Trophoblast cell (in vitro differentiated cells and primary cell): ENCODE data around the gene CELSR2.

Experiments used
- DNase-seq, 2 donors: peaks; one replicate each; pipeline ENCODE4 v3.0.0-alpha.2; 2016
- H2AFZ ChIP-seq: 2 replicates; pipeline ENCODE4 v1.6.1; 2013; ENCODE audit warnings: low read length, moderate library complexity, mild to moderate bottlenecking; ENCODE audit not compliant: insufficient read depth, poor library complexity
- H2AK5ac ChIP-seq: 2 replicates; pipeline ENCODE4 v1.6.1; 2013; ENCODE audit warnings: mild to moderate bottlenecking, low read length
- H2BK120ac ChIP-seq: 2 replicates; pipeline ENCODE4 v1.6.1; 2013; ENCODE audit warnings: low read length, mild to moderate bottlenecking, moderate library complexity; ENCODE audit not compliant: insufficient read depth, poor library complexity
- H2BK12ac ChIP-seq: 2 replicates; pipeline ENCODE4 v1.6.1; 2013; ENCODE audit warnings: mild to moderate bottlenecking, low read length, moderate library complexity
- H2BK5ac ChIP-seq: 2 replicates; pipeline ENCODE4 v1.6.1; 2013; ENCODE audit warnings: low read length, low read depth, moderate library complexity, mild to moderate bottlenecking; ENCODE audit not compliant: poor library complexity
- H3K14ac ChIP-seq: 2 replicates; pipeline ENCODE4 v1.6.1; 2013; ENCODE audit warnings: mild to moderate bottlenecking, low read length
- H3K18ac ChIP-seq: 2 replicates; pipeline ENCODE4 v1.6.1; 2013; ENCODE audit warnings: mild to moderate bottlenecking, low read length
- H3K23ac ChIP-seq: 2 replicates; pipeline ENCODE4 v1.6.1; 2013; ENCODE audit warnings: low read length
- H3K27ac ChIP-seq: 2 replicates; pipeline ENCODE4 v1.5.1; 2013; ENCODE audit warnings: low read depth, mild to moderate bottlenecking, inconsistent platforms, low read length, moderate library complexity
- H3K27me3 ChIP-seq: 2 replicates; pipeline ENCODE4 v1.6.1; 2013; ENCODE audit warnings: inconsistent platforms, mild to moderate bottlenecking, low read length, moderate library complexity; ENCODE audit not compliant: insufficient read depth
- H3K36me3 ChIP-seq, 2 experiments: 1 replicate in 1 of 2; 2 replicates in 1 of 2; pipeline ENCODE4 v1.6.1; 2013; ENCODE audit warnings: low read length in 2 of 2, mild to moderate bottlenecking in 2 of 2, moderate library complexity in 1 of 2; ENCODE audit not compliant: insufficient read depth in 2 of 2, control insufficient read depth in 1 of 2
- H3K4ac ChIP-seq: 2 replicates; pipeline ENCODE4 v1.6.1; 2013; ENCODE audit warnings: low read depth, mild to moderate bottlenecking, low read length, moderate library complexity
- H3K4me1 ChIP-seq, 2 experiments: 1 replicate in 1 of 2; 2 replicates in 1 of 2; pipeline ENCODE4 v1.6.1; 2013; ENCODE audit warnings: low read length in 2 of 2, mild to moderate bottlenecking in 2 of 2, moderate library complexity in 1 of 2; ENCODE audit not compliant: insufficient read depth in 2 of 2, control insufficient read depth in 1 of 2
- H3K4me2 ChIP-seq: 2 replicates; pipeline ENCODE4 v1.6.1; 2013; ENCODE audit warnings: inconsistent platforms, mild to moderate bottlenecking, low read length, moderate library complexity
- H3K4me3 ChIP-seq: 2 replicates; pipeline ENCODE4 v1.5.1; 2013; ENCODE audit warnings: mild to moderate bottlenecking, low read depth, low read length, inconsistent platforms
- H3K79me1 ChIP-seq: one replicate; pipeline ENCODE4 v1.6.1; 2013; ENCODE audit warnings: low read length
- H3K79me2 ChIP-seq: 2 replicates; pipeline ENCODE4 v1.6.1; 2013; ENCODE audit warnings: low read length, mild to moderate bottlenecking; ENCODE audit not compliant: control insufficient read depth, insufficient read depth, poor library complexity
- H3K9ac ChIP-seq: 2 replicates; pipeline ENCODE4 v1.6.1; 2013; ENCODE audit warnings: mild to moderate bottlenecking, low read length
- H3K9me3 ChIP-seq: 2 replicates; pipeline ENCODE4 v1.6.1; 2013; ENCODE audit warnings: low read depth, mild to moderate bottlenecking, control low read depth, inconsistent platforms, low read length; ENCODE audit not compliant: insufficient read depth
- H4K12ac ChIP-seq: 2 replicates; pipeline ENCODE4 v1.6.1; 2013; ENCODE audit warnings: low read depth, mild to moderate bottlenecking, low read length, moderate library complexity
- H4K8ac ChIP-seq: 2 replicates; pipeline ENCODE4 v1.6.1; 2013; ENCODE audit warnings: low read depth, mild to moderate bottlenecking, low read length, moderate library complexity
- H4K91ac ChIP-seq: one replicate; pipeline ENCODE4 v1.6.1; 2013; ENCODE audit warnings: low read depth, mild to moderate bottlenecking, low read length, moderate library complexity
- WGBS: extraction: QIAGEN DNeasy Blood & Tissue Kit; methylation state at CpG from one replicate; pipeline ENCODE4 v1.1.7; 2013; ENCODE audit warnings: missing lambda C conversion rate; ENCODE audit not compliant: insufficient read length, insufficient coverage; ENCODE audit errors: extremely low coverage; 5-methylcytosine and 5-hydroxymethylcytosine counted together

Gene CELSR2

GRCh38 chr1:109312978-109313775 is 63.8 kb downstream of the CELSR2 start:
- H3K27ac ChIP-seq, result no peak overlapping the region
- H3K23ac ChIP-seq, result no peak overlapping the region
- H3K9ac ChIP-seq, result no peak overlapping the region
- H2AK5ac ChIP-seq, result no peak overlapping the region
- no peak overlapping the region for H4K12ac ChIP-seq
- no peaks in the 10 kb centered on the region for H3K27me3 ChIP-seq
- no peak overlapping the region for H4K8ac ChIP-seq
- WGBS, result no CpG with 5 or more reads among the region's 12 CpGs
- DNase-seq, result no peak
- no peak overlapping the region for H2BK120ac ChIP-seq
- H3K4ac ChIP-seq, result no peak overlapping the region
- no peak overlapping the region for H2BK5ac ChIP-seq
- H3K4me3 ChIP-seq, result no peak overlapping the region
- peaks cover 0 to 4% of the 10 kb centered on the region in 2 experiments for H3K4me1 ChIP-seq
- H2BK12ac ChIP-seq, result no peak overlapping the region
- no peaks in the 10 kb centered on the region for H3K79me1 ChIP-seq
- H3K9me3 ChIP-seq, result peaks cover 3% of the 10 kb centered on the region
- peaks cover 34 to 64% of the 10 kb centered on the region in 2 experiments for H3K36me3 ChIP-seq
- no peaks in the 10 kb centered on the region for H3K79me2 ChIP-seq
- no peak overlapping the region for H3K14ac ChIP-seq
- no peak overlapping the region for H4K91ac ChIP-seq
- no peak overlapping the region for H3K18ac ChIP-seq
- no peak overlapping the region for H3K4me2 ChIP-seq
- H2AFZ ChIP-seq, result no peak overlapping the region

- no peak overlapping the region for H3K14ac ChIP-seq
- H3K36me3 ChIP-seq, result peaks cover 45 to 71% of the 10 kb centered on the region in 2 experiments
- H3K79me2 ChIP-seq, result no peaks in the 10 kb centered on the region
- H2BK120ac ChIP-seq, result no peak overlapping the region
- no peak overlapping the region for H3K18ac ChIP-seq
- H3K4me3 ChIP-seq, result no peak overlapping the region
- H3K27ac ChIP-seq, result no peak overlapping the region
- peaks cover 3% of the 10 kb centered on the region for H3K9me3 ChIP-seq
- no peak overlapping the region for H2BK12ac ChIP-seq
- peaks cover 3 to 6% of the 10 kb centered on the region in 2 experiments for H3K4me1 ChIP-seq
- no peak overlapping the region for H4K12ac ChIP-seq
- no peak overlapping the region for H2BK5ac ChIP-seq
- DNase-seq, result no peak
- no peak overlapping the region for H3K9ac ChIP-seq
- WGBS, result no CpG with 5 or more reads among the region's 1 CpG
- no peaks in the 10 kb centered on the region for H3K79me1 ChIP-seq
- no peak overlapping the region for H2AK5ac ChIP-seq
- H4K8ac ChIP-seq, result no peak overlapping the region
- no peak overlapping the region for H4K91ac ChIP-seq
- H2AFZ ChIP-seq, result no peak overlapping the region
- no peak overlapping the region for H3K4ac ChIP-seq
- H3K27me3 ChIP-seq, result no peaks in the 10 kb centered on the region
- H3K4me2 ChIP-seq, result no peak overlapping the region
- H3K23ac ChIP-seq, result no peak overlapping the region
These were observed 65.5 kb downstream of the CELSR2 start for GRCh38 chr1:109314795-109315194.

- no peak overlapping the region for H3K27ac ChIP-seq
- no peak overlapping the region for H3K4ac ChIP-seq
- H4K91ac ChIP-seq, result no peak overlapping the region
- no CpG with 5 or more reads among the region's 4 CpGs for WGBS
- H3K23ac ChIP-seq, result no peak overlapping the region
- H2BK5ac ChIP-seq, result no peak overlapping the region
- no peak overlapping the region for H2AK5ac ChIP-seq
- H3K4me2 ChIP-seq, result no peak overlapping the region
- peaks cover 45 to 71% of the 10 kb centered on the region in 2 experiments for H3K36me3 ChIP-seq
- H3K9ac ChIP-seq, result no peak overlapping the region
- H2BK12ac ChIP-seq, result no peak overlapping the region
- no peak overlapping the region for H4K8ac ChIP-seq
- H2BK120ac ChIP-seq, result no peak overlapping the region
- H3K27me3 ChIP-seq, result no peaks in the 10 kb centered on the region
- no peak overlapping the region for H3K14ac ChIP-seq
- H4K12ac ChIP-seq, result no peak overlapping the region
- no peak overlapping the region for H3K18ac ChIP-seq
- DNase-seq, result no peak
- H3K4me3 ChIP-seq, result no peak overlapping the region
- peaks cover 3% of the 10 kb centered on the region for H3K9me3 ChIP-seq
- H2AFZ ChIP-seq, result no peak overlapping the region
- no peaks in the 10 kb centered on the region for H3K79me2 ChIP-seq
- peaks cover 4 to 6% of the 10 kb centered on the region in 2 experiments for H3K4me1 ChIP-seq
- no peaks in the 10 kb centered on the region for H3K79me1 ChIP-seq
These were observed 65.9 kb downstream of the CELSR2 start for GRCh38 chr1:109315288-109315687.

DNA sequence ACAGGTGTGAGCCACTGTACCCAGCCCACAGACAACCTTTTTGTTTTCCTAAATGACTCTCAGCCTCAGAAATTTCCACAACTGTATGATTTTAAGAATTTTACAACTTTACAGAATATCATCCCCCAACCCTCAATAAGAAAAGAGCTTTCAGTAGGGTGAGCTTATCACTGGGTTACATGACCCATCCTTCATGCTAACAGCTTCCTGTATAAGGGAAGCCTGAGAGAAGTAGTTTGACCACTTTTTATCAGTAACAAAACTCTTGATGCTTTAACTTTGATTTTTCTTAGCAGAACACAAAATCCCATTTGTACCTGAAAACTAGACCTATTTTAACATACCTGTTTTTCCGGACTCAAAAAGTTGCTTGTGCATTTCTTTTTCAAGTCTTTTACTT is 67.2 kb downstream of the CELSR2 start:
- Histone ChIP-seq H3K9me3 (peaks cover 3% of the 10 kb centered on the region), H3K4me1 (peaks cover 4 to 6% of the 10 kb centered on the region in 2 experiments), H3K27ac (no peak overlapping the region), H3K23ac (no peak overlapping the region), H2BK12ac (no peak overlapping the region), H4K12ac (no peak overlapping the region), H2BK120ac (no peak overlapping the region), H3K18ac (no peak overlapping the region), H4K91ac (no peak overlapping the region), H3K79me1 (no peaks in the 10 kb centered on the region), H3K27me3 (no peaks in the 10 kb centered on the region), H2AK5ac (no peak overlapping the region), H3K4ac (no peak overlapping the region), H4K8ac (no peak overlapping the region), H2AFZ (no peak overlapping the region), H3K14ac (no peak overlapping the region), H3K9ac (no peak overlapping the region), H3K4me3 (no peak overlapping the region), H2BK5ac (no peak overlapping the region), H3K4me2 (no peak overlapping the region), H3K36me3 (peaks cover 44 to 72% of the 10 kb centered on the region in 2 experiments), H3K79me2 (no peaks in the 10 kb centered on the region)
- WGBS, result no CpG with 5 or more reads among the region's 1 CpG
- DNase-seq, result no peak
